HG03196 (cell line): ENCODE results near the gene ALG11.
"Not testable (repeated sequence)": the region's sequence is repeated elsewhere in the genome, so short reads cannot be mapped to it uniquely, and the experiment has no call there.

Experiments
- ATAC-seq: cut with Tn5 transposase; IDR thresholded peaks from one replicate; pipeline ENCODE4 v1.9.1; 2021; ENCODE audit not compliant: unreplicated experiment

The ALG11 gene

DNA sequence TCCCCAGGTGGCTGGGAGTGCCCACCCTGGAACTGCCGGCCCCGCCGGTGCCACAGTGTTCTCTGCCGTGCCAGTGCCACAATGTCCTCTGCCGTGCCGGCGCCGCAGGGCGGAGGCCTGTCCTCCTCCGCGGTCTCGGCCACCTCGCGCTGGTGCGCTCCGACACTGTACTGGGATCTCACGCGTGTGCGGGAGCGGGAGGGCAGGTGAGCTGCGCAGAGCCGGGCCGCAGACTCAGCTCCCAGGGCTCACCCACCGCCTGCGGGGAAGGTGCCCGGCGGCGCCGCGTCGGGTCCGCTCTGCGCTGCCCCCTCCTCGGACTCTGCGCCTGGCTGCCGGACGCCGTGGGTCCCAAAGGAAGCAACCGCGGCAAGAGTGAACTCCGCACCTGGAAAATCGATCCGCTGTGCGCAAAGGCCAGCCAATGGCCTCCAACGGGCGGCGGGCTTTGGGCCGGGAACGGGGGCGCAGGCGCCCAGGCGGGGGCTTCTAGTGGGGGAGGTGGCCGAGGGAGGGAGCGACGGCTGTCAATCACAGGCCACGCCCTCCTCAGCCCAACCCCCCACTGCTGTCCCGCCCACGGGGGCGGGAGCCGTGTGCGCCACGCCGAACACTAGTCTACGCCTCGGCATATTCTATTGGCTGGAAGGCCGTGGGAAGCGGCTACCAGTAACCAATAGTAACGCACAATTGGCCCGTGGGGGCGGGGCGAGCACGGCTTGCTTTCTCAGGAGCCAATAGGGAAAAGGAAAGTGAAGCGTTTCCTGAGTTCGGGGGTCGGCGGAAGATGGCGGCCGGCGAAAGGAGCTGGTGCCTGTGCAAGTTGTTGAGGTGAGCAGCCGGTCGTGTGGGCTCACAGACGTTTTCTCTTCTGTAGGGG, at the start of gene ALG11:
Gene ALG11 (plus strand): TSS at position 767 of the 880 bp plus-strand sequence. CDS start 21 bp downstream, at position 788.
- peak; percentile 100 for ATAC-seq

- ATAC-seq: no peak
These were observed 46.0 kb upstream of the ALG11 start for GRCh38 chr13:51966186-51966585.

- ATAC-seq: no peak
These were observed 44.4 kb upstream of the ALG11 start for GRCh38 chr13:51967482-51968446.

GRCh38 chr13:51970349-51970748, 41.8 kb upstream of the ALG11 start:
- ATAC-seq: no peak

DNA sequence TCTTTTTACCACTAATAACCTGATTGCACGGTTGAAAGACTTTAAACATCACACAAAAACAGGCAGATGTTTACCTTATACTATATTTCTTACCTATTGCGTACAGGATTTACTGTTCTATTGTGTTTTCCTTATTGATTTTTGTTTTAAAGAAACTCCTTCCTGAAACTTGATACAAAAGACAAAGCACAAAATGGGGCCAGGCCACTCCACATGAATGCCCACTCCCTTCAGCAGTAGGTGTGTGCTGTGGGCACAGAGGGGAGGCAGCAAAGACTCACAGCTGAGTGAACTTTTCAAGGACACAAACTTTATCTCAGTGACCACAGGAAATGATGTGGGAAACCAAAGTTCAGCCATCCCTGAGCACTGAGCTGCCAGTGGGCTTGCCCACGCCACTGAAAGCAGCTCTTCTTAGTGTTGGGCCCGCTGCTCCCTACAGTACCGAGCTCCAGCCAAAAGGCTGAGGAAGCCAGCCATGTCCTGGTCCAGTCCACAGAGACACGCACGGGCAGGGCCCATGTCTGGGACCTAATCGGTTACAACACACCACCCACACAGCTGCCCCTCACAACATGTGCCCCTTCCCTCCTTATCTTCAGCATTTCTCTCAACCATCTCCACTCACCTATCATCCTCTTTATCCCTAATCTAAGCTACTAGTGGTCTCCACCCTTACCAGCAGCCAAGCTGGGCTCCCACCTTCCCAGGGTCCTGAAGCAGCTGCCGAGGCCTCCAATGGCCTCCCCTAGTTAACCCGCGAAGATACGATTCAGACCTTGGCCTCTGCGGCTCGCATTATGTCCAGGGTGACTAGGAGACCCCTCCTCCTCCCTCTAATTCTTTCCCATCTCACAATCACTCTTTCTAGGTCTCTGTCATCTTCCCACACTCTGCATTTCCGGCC, 40.4 kb upstream of the ALG11 start:
- no peak for ATAC-seq

GRCh38 chr13:51974482-51974881, 37.7 kb upstream of the ALG11 start:
- no peak for ATAC-seq

- ATAC-seq: no peak
These were observed 35.8 kb upstream of the ALG11 start for GRCh38 chr13:51976423-51976822.

GRCh38 chr13:51976890-51977289, 35.3 kb upstream of the ALG11 start:
- no peak for ATAC-seq

DNA sequence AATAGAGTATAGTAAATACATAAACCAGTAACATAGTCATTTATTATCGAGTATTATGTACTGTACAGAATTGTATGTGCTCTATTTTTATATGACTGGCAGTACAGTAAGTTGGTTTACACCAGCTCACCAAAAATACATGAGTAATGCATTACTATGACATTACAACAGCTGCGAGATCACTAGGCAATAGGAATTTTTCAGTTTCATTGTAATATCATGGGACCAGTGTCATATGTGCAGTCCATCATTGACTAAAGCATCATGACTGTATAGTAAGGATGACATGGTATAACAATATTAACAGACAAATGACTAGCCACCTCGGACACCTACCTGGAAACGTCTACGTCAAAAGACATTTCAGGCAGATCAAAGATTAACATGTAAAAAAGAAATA, 34.6 kb upstream of the ALG11 start:
- ATAC-seq: no peak

DNA sequence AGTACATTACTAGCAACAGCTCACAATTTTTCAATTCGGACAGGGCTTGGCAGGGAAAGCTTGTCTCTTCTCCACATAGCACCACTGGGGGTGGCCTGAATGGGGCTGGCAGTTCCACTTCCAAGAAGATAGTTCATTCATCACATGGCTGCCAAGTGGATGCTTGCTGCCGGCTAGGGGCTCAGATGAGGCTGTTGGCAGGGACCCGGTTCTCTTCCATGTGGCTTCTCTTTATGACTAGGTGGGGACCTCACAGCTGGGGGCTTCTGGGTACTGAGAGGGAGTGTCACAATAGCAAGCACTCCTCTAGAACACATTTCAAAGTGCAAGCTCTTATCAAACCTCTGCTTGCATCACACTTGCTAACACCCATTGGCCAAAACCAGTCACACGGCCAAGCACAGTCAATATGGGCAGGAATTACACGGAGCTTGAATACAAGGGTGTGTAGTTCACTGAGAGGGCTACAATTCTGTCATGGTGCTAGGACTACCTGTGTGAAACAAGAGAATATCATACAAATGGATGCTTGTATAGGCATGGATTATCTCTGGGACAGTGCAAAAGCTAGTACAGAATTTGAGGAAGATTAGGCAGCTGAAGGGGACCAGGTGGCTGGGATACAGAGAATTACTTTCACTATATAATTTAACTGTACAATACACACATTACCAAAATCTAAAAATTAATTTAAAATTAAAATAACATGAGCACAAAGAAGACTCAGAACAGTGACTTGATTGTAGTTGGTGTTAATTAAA, 33.2 kb upstream of the ALG11 start:
- ATAC-seq: no peak

- no peak for ATAC-seq
These were observed 31.3 kb upstream of the ALG11 start for GRCh38 chr13:51980908-51981307.

DNA sequence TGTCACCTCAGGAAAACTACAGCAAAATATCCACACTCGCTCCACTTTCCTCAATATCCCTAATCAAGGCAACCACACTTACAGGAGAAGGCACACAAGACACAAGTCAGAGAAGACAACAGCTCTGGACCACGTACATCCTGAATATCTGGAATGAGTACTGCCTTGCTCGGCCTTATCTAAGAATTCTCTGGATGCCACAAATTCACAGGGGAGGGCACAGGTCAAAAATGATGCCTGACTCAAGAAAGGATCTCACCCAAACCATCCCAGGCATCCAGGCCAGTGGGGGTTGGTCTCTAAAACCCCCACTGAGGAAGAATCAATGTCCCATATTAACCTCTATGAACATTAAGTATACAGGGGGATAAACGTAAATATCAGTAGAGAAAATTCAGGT, 30.8 kb upstream of the ALG11 start:
- ATAC-seq: no peak

GRCh38 chr13:51983292-51983691, 28.9 kb upstream of the ALG11 start:
- ATAC-seq: not testable (repeated sequence)

- ATAC-seq: not testable (repeated sequence)
These were observed 27.3 kb upstream of the ALG11 start for GRCh38 chr13:51984904-51985303.

GRCh38 chr13:51988988-51989618, 23.1 kb upstream of the ALG11 start:
- no peak for ATAC-seq

GRCh38 chr13:51993713-51994112, 18.5 kb upstream of the ALG11 start:
- no peak for ATAC-seq

DNA sequence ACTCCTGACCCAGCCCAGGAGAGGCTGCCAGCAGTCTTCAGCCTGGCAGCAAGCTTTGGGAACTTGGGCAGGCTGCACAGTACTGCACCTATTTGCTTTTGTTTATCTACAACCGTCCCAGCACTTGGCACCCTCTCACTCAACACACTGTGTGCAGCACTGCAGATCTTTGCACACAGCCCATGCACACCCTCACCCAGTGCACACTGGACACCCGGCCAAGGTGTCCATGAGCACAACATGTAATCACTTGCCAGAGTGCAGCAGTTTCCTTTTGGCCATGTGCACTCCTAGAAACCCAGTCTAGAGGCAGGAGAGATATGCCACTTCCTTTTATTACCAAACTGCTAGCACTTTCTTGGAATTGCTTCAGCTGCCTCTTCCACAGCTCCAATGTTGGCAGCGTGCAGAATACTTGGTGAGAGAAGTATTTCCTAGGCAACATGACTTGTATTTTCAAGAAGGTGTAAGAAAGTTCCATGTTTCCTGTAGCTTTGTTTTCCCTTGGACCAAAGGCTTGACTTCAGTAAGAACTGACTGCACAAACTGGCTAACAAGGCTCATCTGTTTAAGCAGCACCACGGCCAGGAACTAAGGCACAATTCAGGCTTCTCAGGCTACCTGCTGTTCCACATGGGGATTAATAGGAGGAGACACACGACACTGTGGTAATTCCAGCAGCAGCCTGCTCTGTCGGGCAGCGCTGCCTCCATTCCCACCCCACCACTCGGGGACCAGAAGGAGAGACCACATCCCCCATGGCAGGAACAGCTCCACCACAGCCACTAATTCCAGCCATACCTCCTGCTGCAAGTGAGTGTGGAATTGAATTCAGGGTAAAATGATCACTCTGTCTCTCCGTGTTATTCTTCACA, 16.3 kb upstream of the ALG11 start:
- no peak for ATAC-seq

DNA sequence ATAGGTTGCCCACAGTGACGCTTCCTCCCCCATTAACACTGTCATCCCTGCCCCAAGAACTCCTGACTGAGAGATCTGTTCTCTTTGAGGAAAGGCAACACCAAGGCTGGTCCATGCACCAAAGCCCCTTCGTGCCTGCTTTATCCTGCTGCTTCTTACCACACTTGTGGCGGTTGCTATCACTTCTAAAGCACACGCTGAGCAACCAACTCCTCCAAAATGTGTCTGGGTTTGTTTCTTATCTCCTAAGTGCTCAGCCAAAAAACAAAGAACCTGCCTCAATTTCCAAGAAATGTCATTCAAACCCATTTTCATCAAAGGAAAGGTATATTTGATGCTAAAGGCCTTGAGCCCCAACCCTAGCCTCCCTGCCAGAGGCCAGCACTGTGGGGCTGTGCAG, 15.6 kb upstream of the ALG11 start:
- no peak for ATAC-seq

DNA sequence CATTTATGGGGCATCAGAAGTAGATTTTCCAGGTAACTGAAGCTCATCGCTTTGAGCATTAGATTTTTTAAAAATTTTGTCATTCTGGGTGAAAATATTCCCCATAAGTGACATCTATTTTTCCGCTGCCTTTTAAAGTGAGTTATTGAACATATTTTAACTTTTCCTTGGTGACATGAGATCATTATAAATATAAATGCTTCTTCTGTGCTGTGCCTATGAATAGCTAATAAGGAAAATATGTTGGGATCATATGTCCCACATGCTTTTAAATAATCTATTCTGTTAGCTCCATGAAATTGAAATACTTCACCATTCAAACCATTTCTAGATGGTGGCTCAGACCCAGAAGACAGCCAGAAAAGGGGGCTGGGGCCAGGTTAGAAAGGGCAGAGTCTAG, 15.0 kb upstream of the ALG11 start:
- ATAC-seq: no peak
